Testis (tissue), 3 donors: ENCODE results near the gene HS3ST4. TPM values are rescaled to one million over a fixed set of nuclear protein-coding genes. Genes with fewer than 3 reads are reported as not detected.

ENCODE experiments used
- DNase-seq: peaks from one replicate; pipeline ENCODE4 v3.0.0-alpha.2; 2019
- H3K27ac ChIP-seq, 2 donors: fragments of 200-600 bp; sonication (generic); one replicate each; pipeline ENCODE4 v1.5.1; 2019
- H3K27me3 ChIP-seq: fragments of 200-600 bp; sonication (generic); one replicate; pipeline ENCODE4 v1.5.1; 2019
- H3K36me3 ChIP-seq: fragments of 200-600 bp; sonication (generic); one replicate; pipeline ENCODE4 v1.5.1; 2017; ENCODE audit warnings: low read depth; ENCODE audit errors: missing control alignments
- H3K4me1 ChIP-seq: fragments of 200-600 bp; sonication (generic); one replicate; pipeline ENCODE4 v1.5.1; 2019
- H3K4me3 ChIP-seq, 2 donors: fragments of 200-600 bp; sonication (generic); one replicate each; pipeline ENCODE4 v1.5.1; 2017 to 2019
- H3K9me3 ChIP-seq: fragments of 200-600 bp; sonication (generic); one replicate; pipeline ENCODE4 v1.5.1; 2017
- POLR2A ChIP-seq: fragments of 450-650 bp; IDR thresholded peaks from one replicate; pipeline ENCODE4 v1.6.1; 2017; ENCODE audit warnings: antibody characterized with exemption, mild to moderate bottlenecking, moderate library complexity
- WGBS, 2 donors: methylation state at CpG; one replicate each; pipeline ENCODE4 v1.1.5; 2018; 5-methylcytosine and 5-hydroxymethylcytosine counted together
- intact Hi-C: fragments of 100-400 bp; cut with DNase I; formaldehyde crosslinking; loops from one replicate; pipeline ENCODE4 v1.15.1; 2023; ENCODE audit warnings: low total_unique reads
- polyA plus RNA-seq: library from polyadenylated mRNA; stranded (reverse); fragments of 350-450 nt; fragmentation: Illumina TruSeq; extraction: RNeasy Lipid Tissue Mini Kit (QIAGEN cat#74804); gene quantifications from one replicate; pipeline ENCODE4 v1.2.3, GENCODE V29; 2014; ENCODE audit warnings: low read depth, low replicate concordance; ENCODE audit not compliant: insufficient read depth
- total RNA-seq, 2 donors: library from RNA; depleted of rRNA; stranded (reverse); fragments of >200 nt; gene quantifications; one replicate each; pipeline ENCODE4 v1.2.3, GENCODE V29; 2016
- TF ChIP-seq, protein P1 (sequence below), 3 experiments: fragments of 450-650 bp in 2 of 3; fragments of 200-600 bp in 1 of 3; sonication (generic) in 1 of 3; IDR thresholded peaks; one replicate each; pipeline ENCODE4 v1.5.1; 2016 to 2019; ENCODE audit warnings: antibody characterized with exemption in 3 of 3, mild to moderate bottlenecking in 2 of 3, moderate library complexity in 1 of 3

The HS3ST4 gene
- total and polyA plus RNA-seq, 3 donors from 2014 or later = 0.37 to 2.7 (median 2.6) TPM

DNA sequence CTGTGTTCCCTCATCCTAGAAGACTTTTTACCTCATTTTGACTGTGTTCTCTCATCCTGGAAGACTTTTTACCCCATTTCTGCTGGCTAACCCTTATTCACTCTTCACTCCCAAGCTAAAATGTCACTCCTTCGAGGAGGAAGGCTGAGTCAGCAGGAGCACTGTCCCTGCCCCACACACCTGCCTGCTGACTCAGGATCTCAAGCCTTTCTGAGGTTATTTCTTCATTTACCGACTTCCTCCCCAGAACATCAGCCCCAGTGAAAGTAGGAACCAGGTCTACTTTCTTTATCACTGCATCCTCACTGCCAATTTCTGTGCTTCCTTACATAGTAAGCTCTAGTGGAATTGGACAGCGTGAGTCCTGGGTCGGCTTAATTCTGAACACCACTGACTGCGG, 220.6 kb downstream of the HS3ST4 start:
- no peak for DNase-seq
- Histone ChIP-seq H3K4me3 (no peak overlapping the region), H3K9me3 (no peaks in the 10 kb centered on the region), H3K27ac (no peak overlapping the region), H3K36me3 (no peaks in the 10 kb centered on the region), H3K27me3 (no peaks in the 10 kb centered on the region), H3K4me1 (no peaks in the 10 kb centered on the region)
- TF ChIP-seq, protein P1, sequence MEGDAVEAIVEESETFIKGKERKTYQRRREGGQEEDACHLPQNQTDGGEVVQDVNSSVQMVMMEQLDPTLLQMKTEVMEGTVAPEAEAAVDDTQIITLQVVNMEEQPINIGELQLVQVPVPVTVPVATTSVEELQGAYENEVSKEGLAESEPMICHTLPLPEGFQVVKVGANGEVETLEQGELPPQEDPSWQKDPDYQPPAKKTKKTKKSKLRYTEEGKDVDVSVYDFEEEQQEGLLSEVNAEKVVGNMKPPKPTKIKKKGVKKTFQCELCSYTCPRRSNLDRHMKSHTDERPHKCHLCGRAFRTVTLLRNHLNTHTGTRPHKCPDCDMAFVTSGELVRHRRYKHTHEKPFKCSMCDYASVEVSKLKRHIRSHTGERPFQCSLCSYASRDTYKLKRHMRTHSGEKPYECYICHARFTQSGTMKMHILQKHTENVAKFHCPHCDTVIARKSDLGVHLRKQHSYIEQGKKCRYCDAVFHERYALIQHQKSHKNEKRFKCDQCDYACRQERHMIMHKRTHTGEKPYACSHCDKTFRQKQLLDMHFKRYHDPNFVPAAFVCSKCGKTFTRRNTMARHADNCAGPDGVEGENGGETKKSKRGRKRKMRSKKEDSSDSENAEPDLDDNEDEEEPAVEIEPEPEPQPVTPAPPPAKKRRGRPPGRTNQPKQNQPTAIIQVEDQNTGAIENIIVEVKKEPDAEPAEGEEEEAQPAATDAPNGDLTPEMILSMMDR (IDR thresholded peaks at IDR 0.05) = no peak
- TF ChIP-seq POLR2A = no peak
- 75 to 79% methylated on average over 5 of the region's 5 CpGs for WGBS, 2 donors
- intact Hi-C loops = no loop called here

DNA sequence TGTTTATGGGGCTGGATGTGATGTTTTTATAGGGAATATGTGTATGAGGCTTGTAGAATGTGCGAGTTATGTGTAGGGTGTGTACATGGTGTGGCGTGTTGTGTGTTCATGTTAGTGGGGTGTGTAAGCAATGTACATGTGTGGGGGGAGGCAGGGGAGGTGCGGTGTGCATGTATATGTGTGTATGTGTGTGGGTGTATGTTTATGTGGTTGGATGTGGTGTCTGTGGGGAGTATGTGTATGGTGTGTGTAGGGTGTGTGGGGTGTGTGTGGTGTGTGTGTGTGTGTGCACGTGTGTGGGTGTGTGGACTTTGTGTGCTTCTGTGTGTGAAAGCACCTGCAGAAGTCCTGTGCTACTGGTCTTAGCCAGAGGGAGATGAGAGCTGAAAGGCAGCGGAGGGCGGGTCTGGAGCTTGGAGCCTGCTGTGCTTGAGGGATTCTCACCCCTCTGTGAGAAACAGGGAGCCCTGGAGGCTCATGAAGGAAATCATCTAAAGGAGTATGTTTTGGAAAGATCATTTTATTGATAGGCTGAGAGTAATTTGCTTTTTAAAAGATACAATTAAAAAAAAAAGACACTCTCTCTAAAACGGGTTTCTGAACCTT, 222.7 kb downstream of the HS3ST4 start:
- intact Hi-C loops = no loop called here
- DNase-seq = no peak
- Histone ChIP-seq H3K27ac (no peak overlapping the region), H3K4me3 (no peak overlapping the region), H3K9me3 (no peaks in the 10 kb centered on the region), H3K36me3 (no peaks in the 10 kb centered on the region), H3K4me1 (no peaks in the 10 kb centered on the region), H3K27me3 (no peaks in the 10 kb centered on the region)
- 76 to 80% methylated on average over 7 of the region's 7 CpGs for WGBS, 2 donors
- TF ChIP-seq, protein P1 (IDR thresholded peaks at IDR 0.05) = no peak
- TF ChIP-seq POLR2A = no peak

DNA sequence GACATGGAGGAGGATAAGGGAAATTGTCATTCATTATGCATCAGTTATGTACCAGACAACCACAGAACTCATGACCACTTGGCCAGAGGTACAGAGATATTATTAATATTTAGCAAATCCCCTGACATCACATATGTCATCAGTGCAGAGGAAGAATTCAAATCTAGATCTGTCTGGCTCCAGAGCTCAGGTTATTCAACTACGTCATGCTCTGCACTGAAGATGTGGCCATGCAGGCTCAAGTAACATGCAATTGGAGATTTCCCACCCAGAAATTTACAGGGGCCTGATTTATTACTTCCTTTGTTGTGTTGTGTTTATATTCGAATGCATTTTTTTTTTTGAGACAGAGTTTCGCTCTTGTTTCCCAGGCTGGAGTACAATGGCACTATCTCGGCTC, 224.3 kb downstream of the HS3ST4 start:
- no peaks in the 10 kb centered on the region for H3K9me3 ChIP-seq
- no peaks in the 10 kb centered on the region for H3K27me3 ChIP-seq
- no peak overlapping the region for H3K4me3 ChIP-seq
- no peak for TF ChIP-seq POLR2A
- TF ChIP-seq, protein P1 (IDR thresholded peaks at IDR 0.05) = no peak
- no peak overlapping the region for H3K27ac ChIP-seq
- no peaks in the 10 kb centered on the region for H3K4me1 ChIP-seq
- DNase-seq = no peak
- intact Hi-C loops = no loop called here
- H3K36me3 ChIP-seq = no peaks in the 10 kb centered on the region
- 53 to 60% methylated on average over 4 of the region's 4 CpGs for WGBS, 2 donors

DNA sequence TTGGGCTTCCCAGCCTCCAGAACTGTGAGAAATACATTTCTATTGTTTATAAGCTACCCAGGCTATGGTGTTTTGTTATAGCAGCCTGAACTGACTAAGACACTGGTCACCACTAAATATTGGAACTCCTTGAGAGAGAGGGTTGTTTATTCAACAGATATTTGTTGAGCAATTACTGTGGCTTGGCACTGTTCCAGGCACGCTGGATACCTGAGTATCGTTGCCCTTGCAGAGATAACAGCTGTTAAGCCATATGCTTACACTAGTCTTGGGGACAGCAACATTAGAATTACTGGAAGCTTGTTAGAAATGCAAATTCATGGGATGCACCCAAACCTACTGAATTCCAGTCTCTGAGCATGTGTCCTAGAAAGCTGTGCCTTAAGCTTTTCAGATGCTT, 230.7 kb downstream of the HS3ST4 start:
- Histone ChIP-seq H3K9me3 (no peaks in the 10 kb centered on the region), H3K36me3 (no peaks in the 10 kb centered on the region), H3K4me1 (no peaks in the 10 kb centered on the region), H3K27me3 (no peaks in the 10 kb centered on the region), H3K27ac (no peak overlapping the region), H3K4me3 (no peak overlapping the region)
- WGBS, 2 donors = 45 to 59% methylated on average over 2 of the region's 2 CpGs
- intact Hi-C loops = no loop called here
- DNase-seq = no peak
- TF ChIP-seq, protein P1 (IDR thresholded peaks at IDR 0.05) = no peak

DNA sequence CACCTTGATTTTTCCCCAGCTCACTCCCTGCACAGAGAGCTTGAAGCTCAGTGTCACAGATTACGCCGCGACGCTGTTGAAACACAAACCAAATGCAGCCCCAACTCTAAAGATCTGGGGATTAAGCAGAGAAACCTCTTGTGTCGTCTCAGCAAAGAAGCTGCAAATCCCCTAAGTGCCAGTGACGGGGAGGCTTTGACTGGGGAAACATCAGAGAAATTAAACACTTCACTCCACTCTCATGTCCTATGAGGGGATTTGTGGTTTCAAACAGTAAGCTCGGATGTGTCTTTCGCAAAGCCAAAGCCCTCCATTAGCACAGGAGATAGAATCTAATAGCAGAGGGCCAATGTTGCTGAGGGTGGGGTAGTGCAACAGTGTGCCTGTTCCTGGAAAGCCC, 233.7 kb downstream of the HS3ST4 start:
- 77 to 83% methylated on average over 8 of the region's 8 CpGs for WGBS, 2 donors
- no peak for TF ChIP-seq POLR2A
- TF ChIP-seq, protein P1 (IDR thresholded peaks at IDR 0.05) = no peak
- no peaks in the 10 kb centered on the region for H3K9me3 ChIP-seq
- H3K27me3 ChIP-seq = no peaks in the 10 kb centered on the region
- H3K4me3 ChIP-seq = no peak overlapping the region
- intact Hi-C loops = no loop called here
- H3K27ac ChIP-seq = no peak overlapping the region
- DNase-seq = no peak
- no peaks in the 10 kb centered on the region for H3K4me1 ChIP-seq
- H3K36me3 ChIP-seq = no peaks in the 10 kb centered on the region
